Measurements from ENCODE around the gene FFAR2.

Gene FFAR2

DNA sequence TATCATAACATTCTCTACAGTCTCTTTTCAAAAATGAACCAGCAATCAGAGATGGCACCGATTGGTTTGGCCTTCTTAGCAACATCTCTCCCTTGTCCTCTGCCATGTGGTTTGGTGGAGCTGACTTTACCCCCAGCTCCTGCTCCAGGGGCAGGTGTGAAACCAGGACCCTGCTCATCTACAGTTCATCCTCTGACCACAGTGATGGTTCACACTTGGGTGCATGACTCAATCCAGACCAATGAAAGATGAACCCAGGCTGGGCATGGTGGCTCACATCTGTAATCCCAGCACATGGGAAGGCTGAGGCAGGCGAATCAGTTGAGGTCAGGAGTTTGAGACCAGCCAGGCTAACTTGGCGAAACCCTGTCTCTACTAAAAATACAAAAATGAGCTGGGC lies 33.6 kb upstream of the FFAR2 start:
- DNase-seq: no peak
- WGBS (ENCODE audit: insufficient coverage): 100% methylated on average over 3 of the region's 3 CpGs
- ChIA-PET POLR2A (no interaction called here), CTCF (no interaction called here)
- H3K9me3 ChIP-seq (ENCODE audit: control extremely low read depth in 1 of 5, control insufficient read depth in 4 of 5, insufficient read depth in 2 of 5, low read depth in 1 of 5, low read length in 4 of 5): no peaks in the 10 kb centered on the region
- H3K4me3 ChIP-seq (ENCODE audit: control insufficient read depth in 1 of 7, extremely low read depth in 1 of 7, insufficient read depth in 4 of 7, low read depth in 2 of 7, low read length in 6 of 7): no peak overlapping the region
- H3K27me3 ChIP-seq (replicated peaks in 2 of 5; ENCODE audit: control insufficient read depth in 4 of 5, insufficient read depth in 5 of 5, low read length in 4 of 5): peaks cover 0 to 14% (median 0%) of the 10 kb centered on the region in 5 experiments
- no peaks in the 10 kb centered on the region for H3K4me1 ChIP-seq (ENCODE audit: control extremely low read depth in 1 of 4, control insufficient read depth in 4 of 4, insufficient read depth in 4 of 4, low read length in 3 of 4)
- H3K27ac ChIP-seq (ENCODE audit: insufficient read depth in 1 of 2, low read depth in 1 of 2, low read length in 2 of 2, poor library complexity in 1 of 2, severe bottlenecking in 2 of 2): no peak overlapping the region
- no peaks in the 10 kb centered on the region for H3K36me3 ChIP-seq (ENCODE audit: control insufficient read depth in 4 of 4, insufficient read depth in 4 of 4, low read length in 3 of 4)

DNA sequence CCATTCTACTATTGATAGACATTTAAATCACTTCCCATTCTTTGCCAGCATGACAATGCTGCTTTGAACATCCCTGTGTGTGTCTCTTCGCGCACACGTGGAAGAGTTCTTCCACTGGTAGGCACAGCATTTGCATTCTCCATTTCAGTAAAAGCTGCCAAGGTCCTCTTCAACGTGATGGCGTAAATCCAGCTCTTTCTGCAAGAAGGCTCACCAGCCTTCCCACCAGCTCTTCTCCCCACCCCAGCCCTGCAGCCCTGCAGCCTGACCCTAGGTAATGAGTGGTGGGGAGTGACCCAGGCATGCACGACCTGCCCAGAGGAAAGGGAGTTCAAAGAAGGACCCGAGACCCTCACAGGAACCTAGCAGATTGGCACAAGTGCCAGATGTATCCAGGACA lies 31.7 kb upstream of the FFAR2 start:
- H3K27ac ChIP-seq (ENCODE audit: insufficient read depth in 1 of 2, low read depth in 1 of 2, low read length in 2 of 2, poor library complexity in 1 of 2, severe bottlenecking in 2 of 2): no peak overlapping the region
- ChIA-PET POLR2A (no interaction called here), CTCF (interaction anchor here (1.0 to 1.5 kb wide), 4 partner anchors 16 to 71 kb away, joined by 3 read pairs; no protein-coding TSS in a partner anchor)
- 85% methylated on average over 5 of the region's 7 CpGs for WGBS (ENCODE audit: insufficient coverage)
- no peaks in the 10 kb centered on the region for H3K9me3 ChIP-seq (ENCODE audit: control extremely low read depth in 1 of 5, control insufficient read depth in 4 of 5, insufficient read depth in 2 of 5, low read depth in 1 of 5, low read length in 4 of 5)
- DNase-seq: no peak
- no peak overlapping the region for H3K4me3 ChIP-seq (ENCODE audit: control insufficient read depth in 1 of 7, extremely low read depth in 1 of 7, insufficient read depth in 4 of 7, low read depth in 2 of 7, low read length in 6 of 7)
- H3K36me3 ChIP-seq (ENCODE audit: control insufficient read depth in 4 of 4, insufficient read depth in 4 of 4, low read length in 3 of 4): no peaks in the 10 kb centered on the region
- H3K27me3 ChIP-seq (replicated peaks in 2 of 5; ENCODE audit: control insufficient read depth in 4 of 5, insufficient read depth in 5 of 5, low read length in 4 of 5): peaks cover 0 to 14% (median 0%) of the 10 kb centered on the region in 5 experiments
- peaks cover 0 to 5% (median 2%) of the 10 kb centered on the region in 4 experiments for H3K4me1 ChIP-seq (ENCODE audit: control extremely low read depth in 1 of 4, control insufficient read depth in 4 of 4, insufficient read depth in 4 of 4, low read length in 3 of 4)

DNA sequence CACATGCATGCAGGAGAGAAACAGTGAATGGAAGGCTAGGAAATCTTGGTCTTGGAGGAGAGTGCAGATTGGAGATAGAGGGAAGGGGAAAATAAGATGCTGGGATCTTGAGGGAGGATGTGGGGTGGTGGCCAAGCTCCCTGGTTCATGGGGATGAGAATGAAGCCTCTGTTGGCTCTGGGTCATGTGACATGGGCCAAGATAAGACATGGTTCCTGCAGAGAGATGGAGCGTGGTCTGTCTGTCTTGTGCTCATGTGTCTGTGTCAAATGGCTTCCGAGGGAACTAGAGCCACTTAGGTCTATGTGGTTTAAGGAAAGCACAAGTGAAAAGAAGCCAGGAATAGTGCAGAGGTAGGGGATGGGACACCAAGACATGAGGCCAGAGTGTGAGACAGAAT lies 30.8 kb upstream of the FFAR2 start:
- CTCF ChIA-PET: interaction anchor here (1.0 to 1.5 kb wide), 6 partner anchors 8 to 70 kb away, joined by 3 to 5 read pairs (median 4); no protein-coding TSS in a partner anchor
- Histone ChIP-seq H3K36me3 (ENCODE audit: control insufficient read depth in 4 of 4, insufficient read depth in 4 of 4, low read length in 3 of 4) (no peaks in the 10 kb centered on the region), H3K4me1 (ENCODE audit: control extremely low read depth in 1 of 4, control insufficient read depth in 4 of 4, insufficient read depth in 4 of 4, low read length in 3 of 4) (peaks cover 0 to 5% (median 2%) of the 10 kb centered on the region in 4 experiments), H3K4me3 (ENCODE audit: control insufficient read depth in 1 of 7, extremely low read depth in 1 of 7, insufficient read depth in 4 of 7, low read depth in 2 of 7, low read length in 6 of 7) (no peak overlapping the region), H3K9me3 (ENCODE audit: control extremely low read depth in 1 of 5, control insufficient read depth in 4 of 5, insufficient read depth in 2 of 5, low read depth in 1 of 5, low read length in 4 of 5) (no peaks in the 10 kb centered on the region), H3K27me3 (replicated peaks in 2 of 5; ENCODE audit: control insufficient read depth in 4 of 5, insufficient read depth in 5 of 5, low read length in 4 of 5) (peaks cover 0 to 14% (median 0%) of the 10 kb centered on the region in 5 experiments), H3K27ac (ENCODE audit: insufficient read depth in 1 of 2, low read depth in 1 of 2, low read length in 2 of 2, poor library complexity in 1 of 2, severe bottlenecking in 2 of 2) (no peak overlapping the region)
- 100% methylated on average over 2 of the region's 2 CpGs for WGBS (ENCODE audit: insufficient coverage)
- no peak for DNase-seq
- POLR2A ChIA-PET: no interaction called here

DNA sequence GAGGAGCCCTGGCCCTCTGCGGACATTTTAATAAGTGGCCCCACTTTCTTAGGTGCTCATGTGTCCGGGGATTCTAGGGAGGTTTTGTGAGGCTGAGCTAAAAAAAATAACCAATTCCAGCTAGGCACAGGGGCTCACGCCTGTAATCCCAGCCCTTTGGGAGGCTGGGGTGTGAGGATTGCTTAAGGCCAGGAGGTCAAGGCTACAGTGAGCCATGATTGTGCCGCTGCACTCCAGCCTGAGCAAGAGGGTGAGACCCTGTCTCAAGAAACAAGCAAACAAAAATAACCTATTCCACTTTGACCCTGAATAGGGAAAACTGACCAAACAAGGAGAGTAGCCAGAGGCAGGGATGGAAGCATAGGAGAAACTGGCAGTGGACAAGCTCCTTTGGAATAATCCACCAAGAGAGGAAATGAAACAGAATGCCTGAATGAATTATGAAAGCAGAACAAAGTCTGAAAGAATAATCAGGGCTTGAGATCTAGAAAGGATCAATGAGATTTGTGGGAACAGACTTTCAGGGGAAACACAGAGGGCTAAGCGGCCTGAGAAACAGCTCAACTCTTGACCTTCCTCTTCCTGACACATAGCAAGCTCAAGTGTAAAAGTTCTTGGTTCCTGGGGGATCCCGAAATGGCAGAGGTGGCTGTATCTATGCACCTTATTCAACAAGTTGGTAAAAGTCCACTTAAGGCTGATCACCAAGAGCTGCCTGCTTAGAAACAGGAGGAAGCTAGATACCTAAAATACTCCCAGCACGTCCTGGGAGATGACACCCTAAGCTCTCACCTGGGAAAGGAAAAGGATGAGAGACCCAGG lies 30.1 kb upstream of the FFAR2 start:
- POLR2A ChIA-PET: no interaction called here
- Histone ChIP-seq H3K27me3 (replicated peaks in 2 of 5; ENCODE audit: control insufficient read depth in 4 of 5, insufficient read depth in 5 of 5, low read length in 4 of 5) (peaks cover 0 to 14% (median 0%) of the 10 kb centered on the region in 5 experiments), H3K4me1 (ENCODE audit: control extremely low read depth in 1 of 4, control insufficient read depth in 4 of 4, insufficient read depth in 4 of 4, low read length in 3 of 4) (peaks cover 0 to 5% (median 2%) of the 10 kb centered on the region in 4 experiments), H3K9me3 (ENCODE audit: control extremely low read depth in 1 of 5, control insufficient read depth in 4 of 5, insufficient read depth in 2 of 5, low read depth in 1 of 5, low read length in 4 of 5) (no peaks in the 10 kb centered on the region), H3K4me3 (ENCODE audit: control insufficient read depth in 1 of 7, extremely low read depth in 1 of 7, insufficient read depth in 4 of 7, low read depth in 2 of 7, low read length in 6 of 7) (no peak overlapping the region), H3K27ac (ENCODE audit: insufficient read depth in 1 of 2, low read depth in 1 of 2, low read length in 2 of 2, poor library complexity in 1 of 2, severe bottlenecking in 2 of 2) (no peak overlapping the region), H3K36me3 (ENCODE audit: control insufficient read depth in 4 of 4, insufficient read depth in 4 of 4, low read length in 3 of 4) (no peaks in the 10 kb centered on the region)
- CTCF ChIA-PET: interaction anchor here (0.6 to 1.6 kb wide), 11 partner anchors 9 to 77 kb away, joined by 3 to 6 read pairs (median 4); no protein-coding TSS in a partner anchor
- DNase-seq: no peak
- 88% methylated on average over 4 of the region's 7 CpGs for WGBS (ENCODE audit: insufficient coverage)

DNA sequence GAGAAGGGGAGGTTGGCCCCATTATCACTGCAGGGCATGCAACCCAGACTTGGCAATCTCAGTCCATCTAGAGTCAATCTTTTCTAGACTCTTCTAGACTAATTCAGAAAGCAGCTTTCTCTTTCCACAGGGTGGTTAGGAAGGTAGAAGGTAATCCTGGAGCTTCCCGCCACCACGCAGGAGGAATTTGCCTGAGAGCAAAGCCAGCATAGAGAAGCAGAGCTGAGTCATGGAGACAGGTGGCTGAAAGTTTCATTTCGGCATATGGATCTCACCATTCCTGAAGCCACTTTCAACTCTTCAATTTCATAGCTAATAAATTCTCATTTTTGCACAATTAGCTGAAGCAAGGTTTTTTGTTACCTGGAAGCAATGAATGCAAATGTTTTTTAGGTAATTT lies 29.0 kb upstream of the FFAR2 start:
- WGBS (ENCODE audit: insufficient coverage): 93% methylated on average over 2 of the region's 3 CpGs
- Histone ChIP-seq H3K27me3 (replicated peaks in 2 of 5; ENCODE audit: control insufficient read depth in 4 of 5, insufficient read depth in 5 of 5, low read length in 4 of 5) (peaks cover 0 to 14% (median 0%) of the 10 kb centered on the region in 5 experiments), H3K9me3 (ENCODE audit: control extremely low read depth in 1 of 5, control insufficient read depth in 4 of 5, insufficient read depth in 2 of 5, low read depth in 1 of 5, low read length in 4 of 5) (no peaks in the 10 kb centered on the region), H3K36me3 (ENCODE audit: control insufficient read depth in 4 of 4, insufficient read depth in 4 of 4, low read length in 3 of 4) (no peaks in the 10 kb centered on the region), H3K27ac (ENCODE audit: insufficient read depth in 1 of 2, low read depth in 1 of 2, low read length in 2 of 2, poor library complexity in 1 of 2, severe bottlenecking in 2 of 2) (no peak overlapping the region), H3K4me3 (ENCODE audit: control insufficient read depth in 1 of 7, extremely low read depth in 1 of 7, insufficient read depth in 4 of 7, low read depth in 2 of 7, low read length in 6 of 7) (no peak overlapping the region), H3K4me1 (ENCODE audit: control extremely low read depth in 1 of 4, control insufficient read depth in 4 of 4, insufficient read depth in 4 of 4, low read length in 3 of 4) (peaks cover 0 to 5% (median 2%) of the 10 kb centered on the region in 4 experiments)
- CTCF ChIA-PET: interaction anchor here (0.8 to 1.8 kb wide), 8 partner anchors 16 to 76 kb away, joined by 3 to 6 read pairs (median 4); no protein-coding TSS in a partner anchor
- POLR2A ChIA-PET: no interaction called here
- DNase-seq: no peak

DNA sequence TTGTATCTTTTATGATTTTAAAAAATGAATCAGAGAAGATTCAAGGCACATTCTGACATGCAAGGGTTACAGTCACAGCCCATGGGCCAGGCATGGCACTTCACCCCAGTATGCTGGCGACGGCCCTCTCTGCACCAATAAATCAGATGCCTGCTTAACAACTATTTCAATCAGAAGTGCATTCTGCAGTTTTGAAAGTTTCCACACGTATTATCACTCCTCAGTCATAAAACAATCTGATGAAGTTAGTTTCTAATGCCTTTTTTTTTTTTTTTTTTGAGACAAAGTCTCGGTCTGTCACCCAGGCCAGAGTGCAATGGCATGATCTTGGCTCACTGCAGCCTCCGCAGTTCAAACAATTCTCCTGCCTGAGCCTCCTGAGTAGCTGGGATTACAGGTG lies 28.3 kb upstream of the FFAR2 start:
- POLR2A ChIA-PET: no interaction called here

DNA sequence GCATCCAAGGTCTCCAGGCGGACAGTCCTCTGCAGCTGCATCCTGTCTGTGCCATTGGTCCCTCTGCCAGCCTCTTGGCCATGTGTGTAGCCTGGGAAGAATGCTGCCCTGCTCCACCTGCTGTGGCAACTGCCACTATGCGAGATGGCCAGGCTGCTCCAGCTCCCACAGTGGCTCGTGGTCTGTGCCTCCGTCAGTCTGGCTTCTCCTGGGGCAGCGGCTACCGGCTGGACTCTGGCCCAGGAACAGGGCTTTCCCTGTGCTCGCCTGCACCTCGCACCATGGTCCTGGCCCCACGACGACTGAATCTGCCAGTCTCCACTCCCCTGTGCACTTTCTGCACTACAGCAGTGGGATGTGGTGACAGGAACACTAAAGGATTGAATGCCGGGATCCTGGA lies 26.7 kb upstream of the FFAR2 start:
- peaks cover 0 to 10% (median 0%) of the 10 kb centered on the region in 5 experiments for H3K27me3 ChIP-seq (replicated peaks in 2 of 5; ENCODE audit: control insufficient read depth in 4 of 5, insufficient read depth in 5 of 5, low read length in 4 of 5)
- 82% methylated on average over 7 of the region's 11 CpGs for WGBS (ENCODE audit: insufficient coverage)
- H3K27ac ChIP-seq (ENCODE audit: insufficient read depth in 1 of 2, low read depth in 1 of 2, low read length in 2 of 2, poor library complexity in 1 of 2, severe bottlenecking in 2 of 2): no peak overlapping the region
- H3K36me3 ChIP-seq (ENCODE audit: control insufficient read depth in 4 of 4, insufficient read depth in 4 of 4, low read length in 3 of 4): no peaks in the 10 kb centered on the region
- ChIA-PET POLR2A (no interaction called here), CTCF (interaction anchor here (0.9 to 4.7 kb wide), 6 partner anchors 9 to 74 kb away, joined by 3 to 29 read pairs (median 6); no protein-coding TSS in a partner anchor)
- no peaks in the 10 kb centered on the region for H3K9me3 ChIP-seq (ENCODE audit: control extremely low read depth in 1 of 5, control insufficient read depth in 4 of 5, insufficient read depth in 2 of 5, low read depth in 1 of 5, low read length in 4 of 5)
- peaks cover 0 to 5% (median 2%) of the 10 kb centered on the region in 4 experiments for H3K4me1 ChIP-seq (ENCODE audit: control extremely low read depth in 1 of 4, control insufficient read depth in 4 of 4, insufficient read depth in 4 of 4, low read length in 3 of 4)
- H3K4me3 ChIP-seq (ENCODE audit: control insufficient read depth in 1 of 7, extremely low read depth in 1 of 7, insufficient read depth in 4 of 7, low read depth in 2 of 7, low read length in 6 of 7): no peak overlapping the region
- DNase-seq: no peak

More for the DNA sequence above, 28.3 kb upstream of the FFAR2 start:
- CTCF ChIA-PET: interaction anchor here (0.6 to 4.7 kb wide), 13 partner anchors 10 to 75 kb away, joined by 3 to 29 read pairs (median 4); no protein-coding TSS in a partner anchor
- no peak for DNase-seq
- H3K9me3 ChIP-seq (ENCODE audit: control extremely low read depth in 1 of 5, control insufficient read depth in 4 of 5, insufficient read depth in 2 of 5, low read depth in 1 of 5, low read length in 4 of 5): no peaks in the 10 kb centered on the region
- WGBS (ENCODE audit: insufficient coverage): 97% methylated on average over 5 of the region's 5 CpGs
- H3K4me3 ChIP-seq (ENCODE audit: control insufficient read depth in 1 of 7, extremely low read depth in 1 of 7, insufficient read depth in 4 of 7, low read depth in 2 of 7, low read length in 6 of 7): no peak overlapping the region
- peaks cover 0 to 14% (median 0%) of the 10 kb centered on the region in 5 experiments for H3K27me3 ChIP-seq (replicated peaks in 2 of 5; ENCODE audit: control insufficient read depth in 4 of 5, insufficient read depth in 5 of 5, low read length in 4 of 5)
- peaks cover 0 to 5% (median 2%) of the 10 kb centered on the region in 4 experiments for H3K4me1 ChIP-seq (ENCODE audit: control extremely low read depth in 1 of 4, control insufficient read depth in 4 of 4, insufficient read depth in 4 of 4, low read length in 3 of 4)
- H3K36me3 ChIP-seq (ENCODE audit: control insufficient read depth in 4 of 4, insufficient read depth in 4 of 4, low read length in 3 of 4): no peaks in the 10 kb centered on the region
- no peak overlapping the region for H3K27ac ChIP-seq (ENCODE audit: insufficient read depth in 1 of 2, low read depth in 1 of 2, low read length in 2 of 2, poor library complexity in 1 of 2, severe bottlenecking in 2 of 2)
